ENCODE measurements around the gene SH3BP4.

GRCh38 chr2:235024191-235024860 lies 72.5 kb downstream of the SH3BP4 start:
- TF ChIP-seq CTCF (conservative IDR thresholded peaks at IDR 0.05): no peak
- no peak for TF ChIP-seq ZFX (IDR thresholded peaks at IDR 0.05)
